Peyer's patch (tissue), 4 donors: ENCODE data around the gene GP1BA. TPM values are rescaled to one million over a fixed set of nuclear protein-coding genes. Genes with fewer than 3 reads are reported as not detected.
A peak's percentile ranks its signal among the peaks of the same experiment; 100 is the strongest.

Experiments used
- DNase-seq, 3 donors: peaks; one replicate each; pipeline ENCODE4 v3.0.0-alpha.2; 2017 to 2019
- H3K27ac ChIP-seq, 4 donors: fragments of 200-600 bp; sonication (generic); one replicate each; pipeline ENCODE4 v1.5.1; 2016 to 2019
- H3K27me3 ChIP-seq, 2 donors: fragments of 200-600 bp; sonication (generic); one replicate each; pipeline ENCODE4 v1.5.1; 2019
- H3K36me3 ChIP-seq, 3 donors: fragments of 200-600 bp; sonication (generic); one replicate each; pipeline ENCODE4 v1.5.1; 2016 to 2019
- H3K4me1 ChIP-seq, 4 donors: fragments of 200-600 bp; sonication (generic); one replicate each; pipeline ENCODE4 v1.5.1; 2016 to 2019
- H3K4me3 ChIP-seq, 4 donors: fragments of 200-600 bp; sonication (generic); 1 replicate in 3 of 4; 2 replicates in 1 of 4; pipeline ENCODE4 v1.5.1; 2016 to 2019; ENCODE audit warnings: mild to moderate bottlenecking in 1 of 4
- H3K9me3 ChIP-seq, 4 donors: fragments of 200-600 bp; sonication (generic); one replicate each; pipeline ENCODE4 v1.5.1; 2016 to 2019; ENCODE audit warnings: mild to moderate bottlenecking in 1 of 4
- CTCF ChIP-seq, 6 experiments: fragments of 450-650 bp in 4 of 6; fragments of 200-600 bp in 2 of 6; sonication (generic) in 1 of 6; IDR thresholded peaks; one replicate each; pipeline ENCODE4 v1.5.1; 2017 to 2019; ENCODE audit warnings: antibody characterized with exemption in 6 of 6, mild to moderate bottlenecking in 3 of 6, moderate library complexity in 1 of 6
- POLR2A ChIP-seq, 2 donors: fragments of 450-650 bp; IDR thresholded peaks; one replicate each; pipeline ENCODE4 v1.5.1; 2017; ENCODE audit warnings: antibody characterized with exemption in 2 of 2, mild to moderate bottlenecking in 2 of 2, moderate library complexity in 2 of 2
- total RNA-seq, 4 donors: library from RNA; depleted of rRNA; stranded (reverse); fragments of >200 nt; gene quantifications; one replicate each; pipeline ENCODE4 v1.1.0, GENCODE V29; 2016

The GP1BA gene
- total RNA-seq, 4 donors from 2014 or later = not detected

DNA sequence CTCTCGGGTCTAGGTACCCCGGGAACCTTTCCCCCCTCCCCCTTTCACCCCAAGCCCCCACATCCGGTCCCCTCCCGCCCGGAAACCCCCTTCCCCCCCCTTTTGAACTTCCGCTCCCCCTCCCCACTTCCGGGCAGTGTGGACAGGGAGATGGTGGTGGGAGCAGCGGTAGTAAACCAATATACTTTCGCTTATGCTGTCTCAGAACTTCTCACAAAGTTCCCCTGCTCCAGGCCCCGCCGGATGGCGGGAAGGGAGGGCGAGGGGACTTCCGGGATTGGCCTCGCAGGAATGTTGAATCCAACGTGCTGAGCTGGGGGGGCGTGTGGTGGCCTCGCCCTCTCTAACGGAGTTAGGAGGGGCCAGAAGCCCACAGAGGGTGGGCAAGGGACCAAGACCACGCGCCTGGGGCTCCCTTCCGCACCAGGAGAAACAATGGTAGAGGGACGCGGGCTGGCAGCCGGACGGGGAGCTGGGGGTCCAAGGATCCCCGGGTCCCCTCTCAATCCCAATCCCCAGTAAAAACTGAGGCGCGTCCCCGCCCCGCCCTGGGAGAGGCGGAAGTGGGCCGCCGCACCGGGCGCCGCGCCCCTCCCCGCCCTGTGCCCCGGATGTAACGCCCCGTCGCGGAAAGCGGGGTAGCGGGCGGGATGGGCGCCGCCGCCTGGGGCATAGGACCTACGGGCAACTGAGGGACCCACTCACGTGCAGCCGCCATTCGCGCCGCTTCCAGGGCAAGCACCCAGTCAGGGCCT lies 15.5 kb downstream of the GP1BA start:
- Histone ChIP-seq H3K4me1 (peaks cover 4 to 53% (median 35%) of the 10 kb centered on the region in 4 donors), H3K36me3 (peaks cover 0 to 39% (median 0%) of the 10 kb centered on the region in 3 donors), H3K27me3 (no peaks in the 10 kb centered on the region), H3K27ac (peak overlapping the region; percentile 96 to 99 (median 98)), H3K4me3 (peak overlapping the region; percentile 95 to 100 (median 98)), H3K9me3 (no peaks in the 10 kb centered on the region)
- DNase-seq = peak; percentile 64 to 87 (median 83)
- no peak for TF ChIP-seq CTCF (IDR thresholded peaks at IDR 0.05)
- TF ChIP-seq POLR2A (IDR thresholded peaks at IDR 0.05) = no peak

DNA sequence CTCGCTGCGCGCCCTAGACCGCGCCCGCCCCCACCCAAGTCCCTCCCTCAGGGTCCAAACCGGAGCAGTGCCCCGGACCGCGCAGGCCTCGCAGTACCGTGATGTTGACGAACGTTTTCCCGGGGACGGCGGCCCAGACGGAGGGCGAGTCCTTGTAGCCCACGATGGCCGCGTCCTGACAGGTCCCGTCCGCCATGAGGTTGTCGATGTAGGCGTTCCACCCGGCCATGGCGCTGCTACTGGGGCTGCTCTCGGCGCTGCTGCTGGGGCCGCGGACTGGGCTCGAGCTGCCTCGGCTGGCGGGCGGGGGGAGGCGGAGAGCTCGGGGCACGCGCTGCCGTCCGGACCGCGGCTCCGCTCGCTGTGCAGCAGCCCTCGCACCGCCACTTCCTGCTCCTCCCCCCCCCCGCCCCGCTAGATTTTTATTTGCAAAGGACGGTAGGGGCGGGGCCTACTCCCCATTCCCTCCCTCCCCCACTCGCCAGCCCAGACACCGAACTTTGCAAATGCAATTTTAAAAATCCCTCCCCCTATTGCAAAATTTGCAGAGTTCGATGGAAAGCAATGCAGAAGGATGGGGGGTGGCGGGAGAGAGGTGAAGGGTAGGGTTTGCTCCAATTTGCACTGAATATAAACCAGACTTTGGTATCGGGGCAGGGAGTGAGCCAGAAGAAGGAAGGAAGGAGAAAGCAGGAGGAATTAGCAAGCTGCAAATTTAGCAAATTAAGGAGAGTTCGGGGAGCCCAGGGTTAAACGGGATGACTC lies 16.3 kb downstream of the GP1BA start, which contains the start of gene PFN1:
PFN1 (minus strand) TSS at position 365 of the 765 bp plus-strand sequence; CDS start at position 229, 136 bp downstream.
- H3K36me3 ChIP-seq = peaks cover 0 to 31% (median 0%) of the 10 kb centered on the region in 3 donors
- TF ChIP-seq CTCF (IDR thresholded peaks at IDR 0.05) (peak in 1 of 6 experiments; percentile 9), POLR2A (IDR thresholded peaks at IDR 0.05) (peak; percentile 97)
- H3K4me1 ChIP-seq = peaks cover 4 to 45% (median 34%) of the 10 kb centered on the region in 4 donors
- peak within 1 kb of the TSS; percentile 95 to 100 (median 98) for H3K4me3 ChIP-seq
- peak; percentile 93 to 97 (median 96) for DNase-seq
- no peaks in the 10 kb centered on the region for H3K27me3 ChIP-seq
- no peaks in the 10 kb centered on the region for H3K9me3 ChIP-seq
- peak within 1 kb of the TSS; percentile 96 to 99 (median 98) for H3K27ac ChIP-seq

- TF ChIP-seq CTCF (IDR thresholded peaks at IDR 0.05) (peak in 1 of 6 experiments; percentile 3), POLR2A (IDR thresholded peaks at IDR 0.05) (peak; percentile 42 to 66)
- Histone ChIP-seq H3K27me3 (no peaks in the 10 kb centered on the region), H3K36me3 (peaks cover 0 to 25% (median 0%) of the 10 kb centered on the region in 3 donors), H3K4me3 (peak overlapping the region; percentile 95 to 100 (median 98)), H3K4me1 (peaks cover 4 to 40% (median 31%) of the 10 kb centered on the region in 4 donors), H3K27ac (peak overlapping the region; percentile 96 to 99 (median 98)), H3K9me3 (no peaks in the 10 kb centered on the region)
- peak; percentile 76 to 92 (median 91) for DNase-seq
Observed at GRCh38 chr17:4948931-4949320, 16.8 kb downstream of the GP1BA start.

DNA sequence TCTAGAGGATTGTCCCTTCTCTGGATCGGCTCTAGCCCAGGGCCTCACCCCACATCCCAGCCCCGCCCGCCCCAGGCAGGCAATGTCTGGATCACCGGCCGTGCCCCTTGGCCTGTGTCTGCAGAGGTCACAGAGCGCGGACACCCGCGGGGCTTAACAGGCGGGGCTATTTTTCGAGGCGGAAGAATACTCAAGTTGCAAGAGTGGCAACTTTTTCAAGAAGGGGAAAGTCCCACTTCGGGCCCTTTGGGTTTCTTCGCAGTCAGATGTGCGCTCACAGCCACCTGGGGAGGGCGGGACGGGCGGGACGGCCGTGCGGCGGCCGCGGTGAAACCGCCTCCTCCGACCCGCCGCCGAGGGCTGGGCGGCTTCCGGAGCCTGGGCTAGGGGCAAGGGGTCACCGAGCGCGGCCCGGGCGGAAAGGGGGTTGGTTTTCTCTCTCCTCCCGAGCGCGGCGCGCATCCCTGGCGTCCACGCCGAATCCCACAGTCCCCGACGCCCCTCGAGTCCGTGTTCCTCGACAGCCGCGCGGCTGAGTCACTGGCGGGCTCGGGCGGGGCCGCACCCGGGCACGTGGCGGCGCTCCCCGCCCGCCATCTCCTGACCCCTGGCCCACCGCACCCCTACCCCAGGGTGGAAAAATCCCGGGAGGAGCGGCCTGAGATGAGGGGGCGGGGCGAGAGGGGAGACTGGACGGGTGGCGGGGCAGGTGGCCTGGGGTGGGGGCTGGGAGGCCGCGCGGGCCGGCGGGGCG lies 17.4 kb downstream of the GP1BA start:
- peaks cover 0 to 20% (median 0%) of the 10 kb centered on the region in 3 donors for H3K36me3 ChIP-seq
- TF ChIP-seq POLR2A (IDR thresholded peaks at IDR 0.05) = peak in 1 of 2 donors; percentile 42
- TF ChIP-seq CTCF (IDR thresholded peaks at IDR 0.05) = peak in 1 of 6 experiments; percentile 5
- peak; percentile 74 to 94 (median 91) for DNase-seq
- peaks cover 4 to 36% (median 28%) of the 10 kb centered on the region in 4 donors for H3K4me1 ChIP-seq
- peak overlapping the region; percentile 95 to 100 (median 98) for H3K4me3 ChIP-seq
- no peaks in the 10 kb centered on the region for H3K9me3 ChIP-seq
- H3K27ac ChIP-seq = peak overlapping the region; percentile 96 to 99 (median 98)
- H3K27me3 ChIP-seq = no peaks in the 10 kb centered on the region
